ENCODE data around the gene NDUFC2.

GRCh38 chr11:78083021-78083420, 3.4 kb upstream of the NDUFC2 start:
- TF ChIP-seq CTCF (IDR thresholded peaks at IDR 0.05; ENCODE audit: low read depth, low read length) (no peak), EZH2phosphoT487 (IDR thresholded peaks at IDR 0.05; ENCODE audit: low read depth) (no peak)

All from OCI-LY3 (cell line).